ENCODE measurements around the gene ACSL1.
A peak's percentile ranks its signal among the peaks of the same experiment; 100 is the strongest.

The ACSL1 gene

DNA sequence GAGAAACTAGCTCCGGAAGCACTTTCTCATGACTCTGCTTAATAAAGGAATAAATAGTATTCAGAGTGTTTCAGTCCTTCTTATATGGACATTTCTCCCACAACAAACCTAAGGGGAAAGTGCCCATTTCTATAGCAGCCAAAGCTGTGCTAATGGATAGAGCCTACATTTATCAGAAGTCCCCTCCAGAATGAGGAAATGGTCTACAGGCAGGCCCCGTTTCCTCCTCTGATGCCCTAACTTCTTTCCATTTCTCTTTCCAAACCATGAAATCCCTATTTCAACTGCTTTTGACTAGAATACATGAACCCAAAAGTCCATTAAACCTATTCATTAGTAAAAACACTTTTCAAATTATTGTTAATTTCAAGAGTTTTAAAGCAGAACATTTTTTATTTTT, 4.5 kb downstream of the ACSL1 start:
- TF ChIP-seq, protein P1, sequence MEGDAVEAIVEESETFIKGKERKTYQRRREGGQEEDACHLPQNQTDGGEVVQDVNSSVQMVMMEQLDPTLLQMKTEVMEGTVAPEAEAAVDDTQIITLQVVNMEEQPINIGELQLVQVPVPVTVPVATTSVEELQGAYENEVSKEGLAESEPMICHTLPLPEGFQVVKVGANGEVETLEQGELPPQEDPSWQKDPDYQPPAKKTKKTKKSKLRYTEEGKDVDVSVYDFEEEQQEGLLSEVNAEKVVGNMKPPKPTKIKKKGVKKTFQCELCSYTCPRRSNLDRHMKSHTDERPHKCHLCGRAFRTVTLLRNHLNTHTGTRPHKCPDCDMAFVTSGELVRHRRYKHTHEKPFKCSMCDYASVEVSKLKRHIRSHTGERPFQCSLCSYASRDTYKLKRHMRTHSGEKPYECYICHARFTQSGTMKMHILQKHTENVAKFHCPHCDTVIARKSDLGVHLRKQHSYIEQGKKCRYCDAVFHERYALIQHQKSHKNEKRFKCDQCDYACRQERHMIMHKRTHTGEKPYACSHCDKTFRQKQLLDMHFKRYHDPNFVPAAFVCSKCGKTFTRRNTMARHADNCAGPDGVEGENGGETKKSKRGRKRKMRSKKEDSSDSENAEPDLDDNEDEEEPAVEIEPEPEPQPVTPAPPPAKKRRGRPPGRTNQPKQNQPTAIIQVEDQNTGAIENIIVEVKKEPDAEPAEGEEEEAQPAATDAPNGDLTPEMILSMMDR (IDR thresholded peaks at IDR 0.05; ENCODE audit: low read length, missing control alignments): no peak
- no peak for DNase-seq (ENCODE audit: low read depth)
- no peak overlapping the region for H3K4me3 ChIP-seq (replicated peaks; ENCODE audit: low read depth, low read length)

DNA sequence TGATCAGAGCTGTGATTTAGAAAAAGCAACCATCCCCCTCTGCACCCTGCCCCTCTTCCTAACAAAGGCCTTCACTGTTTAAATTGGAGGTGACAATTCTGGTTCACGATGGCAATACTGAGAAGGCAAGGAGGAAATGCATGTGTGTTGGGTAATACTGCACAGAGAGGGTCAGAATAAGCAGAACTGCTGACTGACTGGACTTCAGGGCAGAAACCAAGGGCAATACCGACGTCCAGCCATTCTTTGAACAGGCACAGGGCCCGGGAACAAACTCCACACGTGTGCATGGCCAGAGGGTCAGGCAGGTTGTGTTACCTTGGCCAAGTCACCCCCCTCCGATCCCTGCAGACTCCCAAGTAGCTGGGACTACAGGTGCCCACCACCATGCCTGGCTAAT, 6.0 kb downstream of the ACSL1 start:
- no peak overlapping the region for H3K4me3 ChIP-seq (replicated peaks; ENCODE audit: low read depth, low read length)
- DNase-seq (ENCODE audit: low read depth): no peak
- TF ChIP-seq, protein P1 (IDR thresholded peaks at IDR 0.05; ENCODE audit: low read length, missing control alignments): no peak

DNA sequence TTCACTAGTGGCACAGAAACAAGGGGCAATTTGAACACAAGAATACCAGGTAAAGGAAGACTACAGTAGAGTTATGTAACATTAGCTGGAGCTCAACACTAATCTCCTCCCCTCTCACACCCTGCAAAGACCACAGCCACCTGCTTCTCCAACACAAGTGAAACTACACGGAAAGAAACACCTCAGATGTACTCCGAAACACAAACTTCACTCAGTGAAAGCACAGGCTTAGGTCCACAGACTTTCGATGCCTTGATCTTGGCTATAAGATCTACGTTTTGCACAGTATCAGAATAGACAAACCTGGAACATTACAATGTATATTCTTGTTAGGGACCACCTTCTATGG, 7.6 kb downstream of the ACSL1 start:
- H3K4me3 ChIP-seq (replicated peaks; ENCODE audit: low read depth, low read length): no peak overlapping the region
- DNase-seq (ENCODE audit: low read depth): no peak
- TF ChIP-seq, protein P1 (IDR thresholded peaks at IDR 0.05; ENCODE audit: low read length, missing control alignments): no peak

DNA sequence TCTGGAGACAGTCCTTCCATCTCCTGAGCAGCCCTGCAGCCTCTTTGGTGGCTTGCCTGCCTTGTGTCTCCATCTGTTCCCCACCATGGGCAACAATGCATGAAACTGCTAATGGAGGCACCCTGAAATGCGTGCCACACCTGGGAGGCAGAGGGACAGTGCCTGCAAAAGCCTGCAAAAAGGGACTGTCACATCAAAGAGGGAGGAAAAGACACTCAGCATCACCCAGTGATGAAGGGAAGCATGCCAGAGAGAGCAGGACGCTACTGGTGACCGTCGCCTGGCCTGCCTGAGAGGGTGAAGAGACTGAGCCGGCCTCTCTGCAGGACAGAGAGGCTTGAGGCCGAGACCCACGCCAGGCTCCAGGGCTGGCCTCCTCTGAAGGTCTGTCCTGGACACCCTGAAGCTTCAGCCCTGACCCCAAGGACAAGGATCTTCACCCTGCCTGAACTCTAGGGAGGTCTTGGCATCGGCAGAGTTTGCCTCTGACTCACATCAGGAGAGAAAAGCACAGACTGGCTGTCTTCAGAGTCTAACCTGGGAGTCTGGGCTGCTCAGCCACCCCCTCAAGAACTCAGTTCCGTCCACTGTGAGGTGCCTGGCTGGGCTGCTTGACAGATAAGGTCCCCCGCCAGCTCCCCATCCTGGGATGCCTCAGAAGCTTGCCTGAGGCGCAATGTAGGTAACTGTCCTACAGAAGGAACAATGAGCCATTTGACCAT, 8.1 kb downstream of the ACSL1 start:
- DNase-seq (ENCODE audit: low read depth): no peak
- TF ChIP-seq, protein P1 (IDR thresholded peaks at IDR 0.05; ENCODE audit: low read length, missing control alignments): no peak
- H3K4me3 ChIP-seq (replicated peaks; ENCODE audit: low read depth, low read length): no peak overlapping the region

DNA sequence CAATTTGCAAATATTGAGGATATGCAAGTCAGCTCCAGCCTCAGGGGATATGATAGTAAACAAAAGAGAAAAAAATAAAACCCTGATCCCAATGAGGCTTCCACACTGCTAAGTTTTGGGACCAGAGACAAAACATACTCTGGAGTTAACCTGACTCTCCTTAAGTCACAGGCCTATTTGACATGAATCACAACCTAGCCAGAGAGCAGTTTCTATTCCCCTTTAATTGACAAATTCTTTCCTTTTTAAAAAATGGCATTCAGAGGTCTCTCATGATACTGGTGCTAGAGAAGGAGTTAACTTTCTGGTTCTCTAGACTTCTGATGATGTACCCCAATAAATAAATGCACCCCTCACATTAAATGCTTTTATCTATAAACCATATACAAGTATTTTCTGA, 8.8 kb downstream of the ACSL1 start:
- DNase-seq (ENCODE audit: low read depth): no peak
- TF ChIP-seq, protein P1 (IDR thresholded peaks at IDR 0.05; ENCODE audit: low read length, missing control alignments): no peak
- no peak overlapping the region for H3K4me3 ChIP-seq (replicated peaks; ENCODE audit: low read depth, low read length)

DNA sequence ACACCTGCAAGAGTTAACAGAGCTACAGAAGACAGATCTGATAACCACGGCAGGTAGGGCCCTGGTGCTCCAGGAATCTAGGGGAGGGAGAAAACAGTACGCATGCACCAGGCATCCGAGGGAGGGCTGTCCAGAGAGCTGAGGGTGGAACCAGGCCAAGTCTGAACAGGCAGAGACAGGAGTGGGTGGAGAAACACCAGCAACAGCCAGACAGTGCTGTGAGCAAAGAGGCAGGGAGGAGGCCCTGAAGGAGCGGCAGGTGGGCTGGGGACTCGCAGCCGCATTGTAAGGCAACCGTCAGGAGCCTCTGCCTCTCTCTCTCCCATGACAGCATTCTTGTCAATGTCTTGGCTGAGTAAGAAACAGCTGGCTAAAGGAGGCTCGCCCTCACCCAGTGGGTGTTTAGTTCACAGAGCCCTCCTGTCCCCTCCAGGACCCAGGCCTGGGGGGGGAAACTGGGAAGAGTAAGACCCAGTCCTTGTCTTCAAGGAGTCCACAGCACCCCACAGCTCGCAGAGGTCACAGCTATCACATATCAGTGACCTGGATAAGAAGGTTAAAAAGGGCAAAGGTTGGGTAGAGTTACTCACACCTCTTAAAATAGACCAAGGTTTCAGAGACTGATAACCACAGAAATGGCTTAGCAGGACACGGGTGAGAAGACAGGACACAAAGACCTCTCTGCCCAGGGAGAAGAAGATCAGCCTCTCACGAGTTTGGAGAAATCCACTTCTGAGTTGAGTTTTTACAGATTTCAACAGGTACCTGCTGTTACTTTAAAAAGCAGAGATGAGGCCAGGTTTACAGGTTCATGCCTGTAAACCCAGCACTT, 10.5 kb downstream of the ACSL1 start:
- no peak overlapping the region for H3K4me3 ChIP-seq (replicated peaks; ENCODE audit: low read depth, low read length)
- peak; percentile 86 for DNase-seq (ENCODE audit: low read depth)
- TF ChIP-seq, protein P1 (IDR thresholded peaks at IDR 0.05; ENCODE audit: low read length, missing control alignments): no peak

Measured in fibroblast of pulmonary artery (primary cell).